OCI-LY3 (cell line): ENCODE measurements around the gene KCNMB1.

Experiments
- H2AFZ ChIP-seq: fragments of 200-600, 300-600 bp; shearing (Covaris generic); 2 replicates; pipeline ENCODE4 v1.6.0; 2014; ENCODE audit warnings: antibody characterized with exemption, low read depth, low read length
- H3K27ac ChIP-seq: fragments of 200-600, 300-600 bp; sonication (generic); 2 replicates; pipeline ENCODE4 v1.5.1; 2014; ENCODE audit warnings: mild to moderate bottlenecking, low read length, moderate library complexity, mixed read lengths
- H3K27me3 ChIP-seq: fragments of 200-600, 300-600 bp; sonication (generic); 2 replicates; pipeline ENCODE4 v1.6.1; 2014; ENCODE audit warnings: low read depth, low read length, mixed read lengths
- H3K36me3 ChIP-seq: fragments of 200-600, 300-600 bp; sonication (generic); replicated peaks from 2 replicates; pipeline ENCODE3; 2014; ENCODE audit warnings: low read depth, low read length, mixed read lengths
- H3K4me1 ChIP-seq: fragments of 300-600, 200-600 bp; sonication (generic); 2 replicates; pipeline ENCODE4 v1.6.1; 2014; ENCODE audit warnings: low read length, mixed read lengths
- H3K4me2 ChIP-seq: fragments of 200-600, 300-600 bp; sonication (generic); 2 replicates; pipeline ENCODE4 v1.6.1; 2014; ENCODE audit warnings: low read length, mixed read lengths
- H3K4me3 ChIP-seq: fragments of 300-600, 200-600 bp; sonication (generic); 2 replicates; pipeline ENCODE4 v1.5.1; 2014; ENCODE audit warnings: antibody characterized with exemption, mild to moderate bottlenecking, low read length, moderate library complexity
- H3K79me2 ChIP-seq: fragments of 300-600, 200-600 bp; shearing (Covaris generic); 2 replicates; pipeline ENCODE4 v1.6.1; 2014; ENCODE audit warnings: mild to moderate bottlenecking, low read length, mixed read lengths
- H3K9ac ChIP-seq: fragments of 300-600, 200-600 bp; shearing (Covaris generic); 2 replicates; pipeline ENCODE4 v1.6.0; 2014; ENCODE audit warnings: mild to moderate bottlenecking, low read length, moderate library complexity
- H3K9me3 ChIP-seq: fragments of 200-600, 300-600 bp; shearing (Covaris generic); 2 replicates; pipeline ENCODE4 v1.6.1; 2014; ENCODE audit warnings: low read length, mixed read lengths; ENCODE audit not compliant: insufficient read depth
- H4K20me1 ChIP-seq: fragments of 200-600, 300-600 bp; sonication (generic); 2 replicates; pipeline ENCODE4 v1.6.1; 2016; ENCODE audit warnings: low read length, mixed read lengths; ENCODE audit not compliant: insufficient read depth
- CTCF ChIP-seq: fragments of 200-600, 300-600 bp; sonication (generic); IDR thresholded peaks from 2 replicates; pipeline ENCODE4 v1.5.1; 2014; ENCODE audit warnings: antibody characterized with exemption, low read length, low read depth
- EZH2phosphoT487 ChIP-seq: fragments of 200-600 bp; shearing (Covaris generic); IDR thresholded peaks from 2 replicates; pipeline ENCODE4 v1.6.1; 2018; ENCODE audit warnings: antibody characterized with exemption, mixed run types, low read depth

Gene KCNMB1

GRCh38 chr5:170421826-170422225 lies 32.7 kb upstream of the KCNMB1 start:
- no peak overlapping the region for H2AFZ ChIP-seq
- peaks cover 46% of the 10 kb centered on the region for H3K27me3 ChIP-seq
- no peak overlapping the region for H3K4me3 ChIP-seq
- H3K27ac ChIP-seq, result no peak overlapping the region
- no peaks in the 10 kb centered on the region for H3K79me2 ChIP-seq
- TF ChIP-seq EZH2phosphoT487, result no peak
- TF ChIP-seq CTCF, result no peak
- peaks cover 23% of the 10 kb centered on the region for H3K4me1 ChIP-seq
- no peaks in the 10 kb centered on the region for H3K9me3 ChIP-seq
- no peaks in the 10 kb centered on the region for H4K20me1 ChIP-seq
- H3K9ac ChIP-seq, result no peak overlapping the region
- no peaks in the 10 kb centered on the region for H3K36me3 ChIP-seq
- no peak overlapping the region for H3K4me2 ChIP-seq

- Histone ChIP-seq H3K27ac (no peak overlapping the region), H3K4me1 (peaks cover 23% of the 10 kb centered on the region), H3K27me3 (peaks cover 46% of the 10 kb centered on the region), H3K4me3 (peak overlapping the region; percentile 45), H2AFZ (peak overlapping the region; percentile 48; the same call in 1 of the 2 replicates), H3K79me2 (no peaks in the 10 kb centered on the region), H3K9ac (no peak overlapping the region), H3K9me3 (no peaks in the 10 kb centered on the region), H3K36me3 (no peaks in the 10 kb centered on the region), H3K4me2 (peak overlapping the region; percentile 76), H4K20me1 (no peaks in the 10 kb centered on the region)
- TF ChIP-seq EZH2phosphoT487 (no peak), CTCF (peak; percentile 94)
These were observed 31.7 kb upstream of the KCNMB1 start for GRCh38 chr5:170420806-170421412.

GRCh38 chr5:170419643-170420042 lies 30.5 kb upstream of the KCNMB1 start:
- Histone ChIP-seq H3K9me3 (no peaks in the 10 kb centered on the region), H3K36me3 (no peaks in the 10 kb centered on the region), H3K4me2 (no peak overlapping the region), H3K79me2 (no peaks in the 10 kb centered on the region), H3K4me3 (no peak overlapping the region), H3K4me1 (peaks cover 30% of the 10 kb centered on the region), H2AFZ (no peak overlapping the region), H4K20me1 (no peaks in the 10 kb centered on the region), H3K9ac (no peak overlapping the region), H3K27me3 (peaks cover 46% of the 10 kb centered on the region), H3K27ac (no peak overlapping the region)
- TF ChIP-seq CTCF (no peak), EZH2phosphoT487 (no peak)

- TF ChIP-seq CTCF, result no peak
- Histone ChIP-seq H3K27ac (no peak overlapping the region), H3K79me2 (no peaks in the 10 kb centered on the region), H4K20me1 (no peaks in the 10 kb centered on the region), H3K9me3 (no peaks in the 10 kb centered on the region), H3K4me2 (no peak overlapping the region), H3K4me3 (no peak overlapping the region), H3K9ac (no peak overlapping the region), H3K27me3 (peaks cover 43% of the 10 kb centered on the region), H2AFZ (no peak overlapping the region), H3K36me3 (no peaks in the 10 kb centered on the region), H3K4me1 (peaks cover 30% of the 10 kb centered on the region)
These were observed 29.6 kb upstream of the KCNMB1 start for GRCh38 chr5:170418736-170419135.
